WTC11 (cell line): Measurements from ENCODE around the gene FANCD2. TPM values are rescaled to one million over a fixed set of nuclear protein-coding genes. Genes with fewer than 3 reads are reported as not detected.

ENCODE experiments used
- ATAC-seq: fragments of 200-7000 bp; cut with Tn5 transposase; 2 replicates; pipeline ENCODE4 v1.10.0; 2021; ENCODE audit warnings: mild to moderate bottlenecking, moderate library complexity
- CTCF ChIA-PET: fragments of 300-600 bp; sonication (Branson Sonifier 250); formaldehyde crosslinking; loops from one replicate; lab custom pipeline; 2021; ENCODE audit warnings: antibody characterized with exemption; lab: Charles Lee
- POLR2A ChIA-PET: fragments of 350-600 bp; sonication (Branson Sonifier 250); formaldehyde crosslinking; loops from one replicate; lab custom pipeline; 2021; ENCODE audit warnings: antibody characterized with exemption; lab: Charles Lee
- DNase-seq: peaks from one replicate; pipeline ENCODE4 v3.0.0; 2021; ENCODE audit warnings: low spot score
- H3K27ac Mint-ChIP-seq: 2 replicates; pipeline ENCODE4 v1.8.0; 2021; ENCODE audit warnings: mixed read lengths
- H3K27me3 Mint-ChIP-seq: 2 replicates; pipeline ENCODE4 v1.8.0; 2021; ENCODE audit warnings: low read depth, mild to moderate bottlenecking, moderate library complexity, mixed read lengths
- H3K36me3 Mint-ChIP-seq: 2 replicates; pipeline ENCODE4 v1.8.0; 2021; ENCODE audit warnings: mixed read lengths
- H3K4me1 Mint-ChIP-seq: 2 replicates; pipeline ENCODE4 v1.8.0; 2022; ENCODE audit warnings: mixed read lengths
- H3K4me3 Mint-ChIP-seq: 2 replicates; pipeline ENCODE4 v1.8.0; 2021; ENCODE audit warnings: mild to moderate bottlenecking, moderate library complexity, mixed read lengths
- H3K9me3 Mint-ChIP-seq: 2 replicates; pipeline ENCODE4 v1.8.0; 2021; ENCODE audit warnings: mixed read lengths
- ELF4 ChIP-seq: sonication (generic); formaldehyde crosslinking; IDR thresholded peaks from 2 replicates; pipeline ENCODE4 v1.8.1; 2022; ENCODE audit warnings: low read depth, mild to moderate bottlenecking, moderate library complexity, missing genetic modification reagents
- ESRRA ChIP-seq: sonication (generic); formaldehyde crosslinking; IDR thresholded peaks from 2 replicates; pipeline ENCODE4 v1.8.1; 2022; ENCODE audit warnings: mild to moderate bottlenecking, missing genetic modification reagents, borderline replicate concordance
- FOXK1 ChIP-seq: sonication (generic); formaldehyde crosslinking; IDR thresholded peaks from 2 replicates; pipeline ENCODE4 v1.8.0; 2022; ENCODE audit warnings: mild to moderate bottlenecking, moderate library complexity, missing genetic modification reagents
- HMGA2 ChIP-seq: fragments of 250-450 bp; sonication (Bioruptor Pico); IDR thresholded peaks from 2 replicates; pipeline ENCODE4 v1.4.0; 2021; ENCODE audit warnings: mild to moderate bottlenecking, moderate library complexity
- IRF2 ChIP-seq: sonication (generic); formaldehyde crosslinking; IDR thresholded peaks from 2 replicates; pipeline ENCODE4 v1.8.0; 2022; ENCODE audit warnings: low read depth, missing genetic modification reagents, borderline replicate concordance
- MYBL2 ChIP-seq: sonication (generic); formaldehyde crosslinking; IDR thresholded peaks from 2 replicates; pipeline ENCODE4 v1.8.1; 2023; ENCODE audit warnings: mild to moderate bottlenecking, moderate library complexity, missing genetic modification reagents
- NFE2L1 ChIP-seq: sonication (generic); formaldehyde crosslinking; IDR thresholded peaks from 2 replicates; pipeline ENCODE4 v1.8.1; 2023; ENCODE audit warnings: missing genetic modification reagents
- NR1H2 ChIP-seq: sonication (generic); formaldehyde crosslinking; IDR thresholded peaks from 2 replicates; pipeline ENCODE4 v1.9.0; 2021; ENCODE audit warnings: mild to moderate bottlenecking, moderate library complexity, missing genetic modification reagents
- OVOL2 ChIP-seq: fragments of 250-450 bp; sonication (Bioruptor Pico); IDR thresholded peaks from 2 replicates; pipeline ENCODE4 v1.9.0; 2021; ENCODE audit warnings: mild to moderate bottlenecking, borderline replicate concordance
- PRRX2 ChIP-seq: fragments of 250-450 bp; sonication (Bioruptor Pico); IDR thresholded peaks from 2 replicates; pipeline ENCODE4 v1.8.0; 2021; ENCODE audit warnings: mild to moderate bottlenecking
- SMAD3 ChIP-seq: sonication (generic); formaldehyde crosslinking; IDR thresholded peaks from 2 replicates; pipeline ENCODE4 v1.8.0; 2022; ENCODE audit warnings: missing genetic modification reagents, mild to moderate bottlenecking, borderline replicate concordance
- ZNF396 ChIP-seq: fragments of 250-450 bp; sonication (Bioruptor Pico); IDR thresholded peaks from 2 replicates; pipeline ENCODE4 v1.8.0; 2021; ENCODE audit warnings: mild to moderate bottlenecking, moderate library complexity, borderline replicate concordance
- total RNA-seq: library from RNA; stranded (reverse); gene quantifications from 3 replicates; pipeline ENCODE4 v1.2.3, GENCODE V29; 2021
- TF ChIP-seq, protein P1 (sequence below): sonication (generic); formaldehyde crosslinking; IDR thresholded peaks from 2 replicates; pipeline ENCODE4 v1.8.1; 2022; ENCODE audit warnings: mild to moderate bottlenecking, moderate library complexity, missing genetic modification reagents
- TF ChIP-seq, protein P2 (sequence below): sonication (generic); formaldehyde crosslinking; IDR thresholded peaks from 2 replicates; pipeline ENCODE4 v1.8.0; 2023; ENCODE audit warnings: missing genetic modification reagents
- TF ChIP-seq, protein P3 (sequence below): fragments of 250-450 bp; sonication (Bioruptor Pico); IDR thresholded peaks from 2 replicates; pipeline ENCODE4 v1.9.0; 2021; ENCODE audit warnings: mild to moderate bottlenecking
- TF ChIP-seq, protein P4 (sequence below): sonication (generic); formaldehyde crosslinking; IDR thresholded peaks from 2 replicates; pipeline ENCODE4 v1.8.1; 2023; ENCODE audit warnings: mild to moderate bottlenecking, moderate library complexity, missing genetic modification reagents
- TF ChIP-seq, protein P5 (sequence below): sonication (generic); formaldehyde crosslinking; IDR thresholded peaks from 2 replicates; pipeline ENCODE4 v1.8.1; 2023; ENCODE audit warnings: mild to moderate bottlenecking, missing genetic modification reagents, moderate library complexity
- TF ChIP-seq, protein P6 (sequence below): sonication (generic); formaldehyde crosslinking; IDR thresholded peaks from 2 replicates; pipeline ENCODE4 v1.8.0; 2023; ENCODE audit warnings: missing genetic modification reagents, mild to moderate bottlenecking, borderline replicate concordance
- TF ChIP-seq, protein P7 (sequence below): sonication (generic); formaldehyde crosslinking; IDR thresholded peaks from 2 replicates; pipeline ENCODE4 v1.8.0; 2022; ENCODE audit warnings: mild to moderate bottlenecking, missing genetic modification reagents
- TF ChIP-seq, protein P8 (sequence below): sonication (generic); formaldehyde crosslinking; IDR thresholded peaks from 2 replicates; pipeline ENCODE4 v1.8.1; 2023; ENCODE audit warnings: mild to moderate bottlenecking, missing genetic modification reagents
- TF ChIP-seq, protein P9 (sequence below): sonication (generic); formaldehyde crosslinking; IDR thresholded peaks from 2 replicates; pipeline ENCODE4 v1.8.0; 2022; ENCODE audit warnings: mild to moderate bottlenecking, missing genetic modification reagents
- TF ChIP-seq, protein P10 (sequence below): sonication (generic); formaldehyde crosslinking; IDR thresholded peaks from 2 replicates; pipeline ENCODE4 v1.8.1; 2022; ENCODE audit warnings: mild to moderate bottlenecking, missing genetic modification reagents, moderate library complexity, borderline replicate concordance

FANCD2 gene
- total RNA-seq, 1 experiment from 2014 or later = 69.6 TPM

DNA sequence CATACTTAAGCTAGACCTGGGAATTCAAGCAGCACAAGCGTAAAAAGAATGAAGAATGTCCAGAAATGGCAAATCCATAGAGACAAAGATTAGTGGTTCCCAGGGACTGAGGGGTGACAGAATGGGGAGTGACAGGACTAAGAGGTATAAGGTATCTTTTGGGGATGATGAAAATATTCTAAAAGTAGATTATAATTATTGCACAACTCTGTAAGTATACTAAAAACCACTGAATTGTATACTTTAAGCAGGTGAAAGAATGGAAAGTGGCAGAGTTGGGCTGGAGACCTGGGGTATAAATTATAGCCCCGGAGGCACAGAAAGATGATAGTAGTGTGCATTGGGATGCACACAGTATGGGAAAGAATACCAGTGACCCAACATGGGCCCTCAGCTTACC is 94.8 kb downstream of the FANCD2 start (continued):
- TF ChIP-seq SMAD3 (CRISPR knock-in tag) (no peak), NFE2L1 (no peak), NR1H2 (CRISPR knock-in tag) (no peak), MYBL2 (CRISPR knock-in tag) (no peak)
- TF ChIP-seq, protein P1, sequence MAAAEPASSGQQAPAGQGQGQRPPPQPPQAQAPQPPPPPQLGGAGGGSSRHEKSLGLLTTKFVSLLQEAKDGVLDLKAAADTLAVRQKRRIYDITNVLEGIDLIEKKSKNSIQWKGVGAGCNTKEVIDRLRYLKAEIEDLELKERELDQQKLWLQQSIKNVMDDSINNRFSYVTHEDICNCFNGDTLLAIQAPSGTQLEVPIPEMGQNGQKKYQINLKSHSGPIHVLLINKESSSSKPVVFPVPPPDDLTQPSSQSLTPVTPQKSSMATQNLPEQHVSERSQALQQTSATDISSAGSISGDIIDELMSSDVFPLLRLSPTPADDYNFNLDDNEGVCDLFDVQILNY = no peak
- TF ChIP-seq, protein P2, sequence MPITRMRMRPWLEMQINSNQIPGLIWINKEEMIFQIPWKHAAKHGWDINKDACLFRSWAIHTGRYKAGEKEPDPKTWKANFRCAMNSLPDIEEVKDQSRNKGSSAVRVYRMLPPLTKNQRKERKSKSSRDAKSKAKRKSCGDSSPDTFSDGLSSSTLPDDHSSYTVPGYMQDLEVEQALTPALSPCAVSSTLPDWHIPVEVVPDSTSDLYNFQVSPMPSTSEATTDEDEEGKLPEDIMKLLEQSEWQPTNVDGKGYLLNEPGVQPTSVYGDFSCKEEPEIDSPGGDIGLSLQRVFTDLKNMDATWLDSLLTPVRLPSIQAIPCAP (CRISPR knock-in tag) = no peak

DNA sequence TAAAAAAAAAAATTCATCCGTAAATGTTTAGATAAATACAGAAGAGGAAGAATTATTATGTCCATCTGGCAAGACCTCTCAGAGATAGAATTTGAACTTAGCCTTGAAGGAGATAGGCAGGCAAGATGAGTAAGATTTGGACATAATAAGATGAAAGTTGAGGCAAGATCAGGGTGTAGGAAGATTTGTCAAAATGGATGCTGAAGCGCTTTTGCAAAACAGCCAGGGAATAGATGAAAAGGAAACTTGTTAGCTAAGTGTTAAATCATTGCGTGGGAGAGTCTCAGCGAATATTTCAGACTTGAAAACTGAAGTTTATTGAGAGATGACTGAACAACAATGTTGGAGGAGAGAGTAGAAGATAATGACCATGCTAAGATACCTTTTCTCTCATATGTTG is 96.5 kb downstream of the FANCD2 start:
- ChIA-PET POLR2A (no interaction called here), CTCF (no interaction called here)
- no peak for DNase-seq
- H3K4me3 Mint-ChIP-seq = no peak overlapping the region
- no peaks in the 10 kb centered on the region for H3K4me1 Mint-ChIP-seq
- no peaks in the 10 kb centered on the region for H3K27me3 Mint-ChIP-seq
- ATAC-seq = no peak
- H3K36me3 Mint-ChIP-seq = peaks cover 37% of the 10 kb centered on the region
- no peak overlapping the region for H3K27ac Mint-ChIP-seq
- no peaks in the 10 kb centered on the region for H3K9me3 Mint-ChIP-seq
- TF ChIP-seq, protein P3, sequence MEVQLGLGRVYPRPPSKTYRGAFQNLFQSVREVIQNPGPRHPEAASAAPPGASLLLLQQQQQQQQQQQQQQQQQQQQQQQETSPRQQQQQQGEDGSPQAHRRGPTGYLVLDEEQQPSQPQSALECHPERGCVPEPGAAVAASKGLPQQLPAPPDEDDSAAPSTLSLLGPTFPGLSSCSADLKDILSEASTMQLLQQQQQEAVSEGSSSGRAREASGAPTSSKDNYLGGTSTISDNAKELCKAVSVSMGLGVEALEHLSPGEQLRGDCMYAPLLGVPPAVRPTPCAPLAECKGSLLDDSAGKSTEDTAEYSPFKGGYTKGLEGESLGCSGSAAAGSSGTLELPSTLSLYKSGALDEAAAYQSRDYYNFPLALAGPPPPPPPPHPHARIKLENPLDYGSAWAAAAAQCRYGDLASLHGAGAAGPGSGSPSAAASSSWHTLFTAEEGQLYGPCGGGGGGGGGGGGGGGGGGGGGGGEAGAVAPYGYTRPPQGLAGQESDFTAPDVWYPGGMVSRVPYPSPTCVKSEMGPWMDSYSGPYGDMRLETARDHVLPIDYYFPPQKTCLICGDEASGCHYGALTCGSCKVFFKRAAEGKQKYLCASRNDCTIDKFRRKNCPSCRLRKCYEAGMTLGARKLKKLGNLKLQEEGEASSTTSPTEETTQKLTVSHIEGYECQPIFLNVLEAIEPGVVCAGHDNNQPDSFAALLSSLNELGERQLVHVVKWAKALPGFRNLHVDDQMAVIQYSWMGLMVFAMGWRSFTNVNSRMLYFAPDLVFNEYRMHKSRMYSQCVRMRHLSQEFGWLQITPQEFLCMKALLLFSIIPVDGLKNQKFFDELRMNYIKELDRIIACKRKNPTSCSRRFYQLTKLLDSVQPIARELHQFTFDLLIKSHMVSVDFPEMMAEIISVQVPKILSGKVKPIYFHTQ = no peak
- TF ChIP-seq, protein P4, sequence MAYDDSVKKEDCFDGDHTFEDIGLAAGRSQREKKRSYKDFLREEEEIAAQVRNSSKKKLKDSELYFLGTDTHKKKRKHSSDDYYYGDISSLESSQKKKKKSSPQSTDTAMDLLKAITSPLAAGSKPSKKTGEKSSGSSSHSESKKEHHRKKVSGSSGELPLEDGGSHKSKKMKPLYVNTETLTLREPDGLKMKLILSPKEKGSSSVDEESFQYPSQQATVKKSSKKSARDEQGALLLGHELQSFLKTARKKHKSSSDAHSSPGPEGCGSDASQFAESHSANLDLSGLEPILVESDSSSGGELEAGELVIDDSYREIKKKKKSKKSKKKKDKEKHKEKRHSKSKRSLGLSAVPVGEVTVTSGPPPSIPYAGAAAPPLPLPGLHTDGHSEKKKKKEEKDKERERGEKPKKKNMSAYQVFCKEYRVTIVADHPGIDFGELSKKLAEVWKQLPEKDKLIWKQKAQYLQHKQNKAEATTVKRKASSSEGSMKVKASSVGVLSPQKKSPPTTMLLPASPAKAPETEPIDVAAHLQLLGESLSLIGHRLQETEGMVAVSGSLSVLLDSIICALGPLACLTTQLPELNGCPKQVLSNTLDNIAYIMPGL (CRISPR knock-in tag) = no peak
- TF ChIP-seq FOXK1 (CRISPR knock-in tag) (no peak), ESRRA (CRISPR knock-in tag) (no peak), PRRX2 (CRISPR knock-in tag) (no peak), HMGA2 (CRISPR knock-in tag) (no peak), ELF4 (no peak), OVOL2 (no peak), IRF2 (no peak), ZNF396 (CRISPR knock-in tag) (no peak)
- TF ChIP-seq, protein P5, sequence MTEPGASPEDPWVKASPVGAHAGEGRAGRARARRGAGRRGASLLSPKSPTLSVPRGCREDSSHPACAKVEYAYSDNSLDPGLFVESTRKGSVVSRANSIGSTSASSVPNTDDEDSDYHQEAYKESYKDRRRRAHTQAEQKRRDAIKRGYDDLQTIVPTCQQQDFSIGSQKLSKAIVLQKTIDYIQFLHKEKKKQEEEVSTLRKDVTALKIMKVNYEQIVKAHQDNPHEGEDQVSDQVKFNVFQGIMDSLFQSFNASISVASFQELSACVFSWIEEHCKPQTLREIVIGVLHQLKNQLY = no peak
- TF ChIP-seq, protein P6, sequence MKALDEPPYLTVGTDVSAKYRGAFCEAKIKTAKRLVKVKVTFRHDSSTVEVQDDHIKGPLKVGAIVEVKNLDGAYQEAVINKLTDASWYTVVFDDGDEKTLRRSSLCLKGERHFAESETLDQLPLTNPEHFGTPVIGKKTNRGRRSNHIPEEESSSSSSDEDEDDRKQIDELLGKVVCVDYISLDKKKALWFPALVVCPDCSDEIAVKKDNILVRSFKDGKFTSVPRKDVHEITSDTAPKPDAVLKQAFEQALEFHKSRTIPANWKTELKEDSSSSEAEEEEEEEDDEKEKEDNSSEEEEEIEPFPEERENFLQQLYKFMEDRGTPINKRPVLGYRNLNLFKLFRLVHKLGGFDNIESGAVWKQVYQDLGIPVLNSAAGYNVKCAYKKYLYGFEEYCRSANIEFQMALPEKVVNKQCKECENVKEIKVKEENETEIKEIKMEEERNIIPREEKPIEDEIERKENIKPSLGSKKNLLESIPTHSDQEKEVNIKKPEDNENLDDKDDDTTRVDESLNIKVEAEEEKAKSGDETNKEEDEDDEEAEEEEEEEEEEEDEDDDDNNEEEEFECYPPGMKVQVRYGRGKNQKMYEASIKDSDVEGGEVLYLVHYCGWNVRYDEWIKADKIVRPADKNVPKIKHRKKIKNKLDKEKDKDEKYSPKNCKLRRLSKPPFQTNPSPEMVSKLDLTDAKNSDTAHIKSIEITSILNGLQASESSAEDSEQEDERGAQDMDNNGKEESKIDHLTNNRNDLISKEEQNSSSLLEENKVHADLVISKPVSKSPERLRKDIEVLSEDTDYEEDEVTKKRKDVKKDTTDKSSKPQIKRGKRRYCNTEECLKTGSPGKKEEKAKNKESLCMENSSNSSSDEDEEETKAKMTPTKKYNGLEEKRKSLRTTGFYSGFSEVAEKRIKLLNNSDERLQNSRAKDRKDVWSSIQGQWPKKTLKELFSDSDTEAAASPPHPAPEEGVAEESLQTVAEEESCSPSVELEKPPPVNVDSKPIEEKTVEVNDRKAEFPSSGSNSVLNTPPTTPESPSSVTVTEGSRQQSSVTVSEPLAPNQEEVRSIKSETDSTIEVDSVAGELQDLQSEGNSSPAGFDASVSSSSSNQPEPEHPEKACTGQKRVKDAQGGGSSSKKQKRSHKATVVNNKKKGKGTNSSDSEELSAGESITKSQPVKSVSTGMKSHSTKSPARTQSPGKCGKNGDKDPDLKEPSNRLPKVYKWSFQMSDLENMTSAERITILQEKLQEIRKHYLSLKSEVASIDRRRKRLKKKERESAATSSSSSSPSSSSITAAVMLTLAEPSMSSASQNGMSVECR = no peak
- TF ChIP-seq, protein P7, sequence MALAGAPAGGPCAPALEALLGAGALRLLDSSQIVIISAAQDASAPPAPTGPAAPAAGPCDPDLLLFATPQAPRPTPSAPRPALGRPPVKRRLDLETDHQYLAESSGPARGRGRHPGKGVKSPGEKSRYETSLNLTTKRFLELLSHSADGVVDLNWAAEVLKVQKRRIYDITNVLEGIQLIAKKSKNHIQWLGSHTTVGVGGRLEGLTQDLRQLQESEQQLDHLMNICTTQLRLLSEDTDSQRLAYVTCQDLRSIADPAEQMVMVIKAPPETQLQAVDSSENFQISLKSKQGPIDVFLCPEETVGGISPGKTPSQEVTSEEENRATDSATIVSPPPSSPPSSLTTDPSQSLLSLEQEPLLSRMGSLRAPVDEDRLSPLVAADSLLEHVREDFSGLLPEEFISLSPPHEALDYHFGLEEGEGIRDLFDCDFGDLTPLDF = no peak
- TF ChIP-seq, protein P8, sequence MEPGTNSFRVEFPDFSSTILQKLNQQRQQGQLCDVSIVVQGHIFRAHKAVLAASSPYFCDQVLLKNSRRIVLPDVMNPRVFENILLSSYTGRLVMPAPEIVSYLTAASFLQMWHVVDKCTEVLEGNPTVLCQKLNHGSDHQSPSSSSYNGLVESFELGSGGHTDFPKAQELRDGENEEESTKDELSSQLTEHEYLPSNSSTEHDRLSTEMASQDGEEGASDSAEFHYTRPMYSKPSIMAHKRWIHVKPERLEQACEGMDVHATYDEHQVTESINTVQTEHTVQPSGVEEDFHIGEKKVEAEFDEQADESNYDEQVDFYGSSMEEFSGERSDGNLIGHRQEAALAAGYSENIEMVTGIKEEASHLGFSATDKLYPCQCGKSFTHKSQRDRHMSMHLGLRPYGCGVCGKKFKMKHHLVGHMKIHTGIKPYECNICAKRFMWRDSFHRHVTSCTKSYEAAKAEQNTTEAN (CRISPR knock-in tag) = no peak
- TF ChIP-seq, protein P9, sequence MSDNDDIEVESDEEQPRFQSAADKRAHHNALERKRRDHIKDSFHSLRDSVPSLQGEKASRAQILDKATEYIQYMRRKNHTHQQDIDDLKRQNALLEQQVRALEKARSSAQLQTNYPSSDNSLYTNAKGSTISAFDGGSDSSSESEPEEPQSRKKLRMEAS = no peak
- TF ChIP-seq, protein P10, sequence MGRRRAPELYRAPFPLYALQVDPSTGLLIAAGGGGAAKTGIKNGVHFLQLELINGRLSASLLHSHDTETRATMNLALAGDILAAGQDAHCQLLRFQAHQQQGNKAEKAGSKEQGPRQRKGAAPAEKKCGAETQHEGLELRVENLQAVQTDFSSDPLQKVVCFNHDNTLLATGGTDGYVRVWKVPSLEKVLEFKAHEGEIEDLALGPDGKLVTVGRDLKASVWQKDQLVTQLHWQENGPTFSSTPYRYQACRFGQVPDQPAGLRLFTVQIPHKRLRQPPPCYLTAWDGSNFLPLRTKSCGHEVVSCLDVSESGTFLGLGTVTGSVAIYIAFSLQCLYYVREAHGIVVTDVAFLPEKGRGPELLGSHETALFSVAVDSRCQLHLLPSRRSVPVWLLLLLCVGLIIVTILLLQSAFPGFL (CRISPR knock-in tag) = no peak
